ENCODE measurements around the gene HLA-DRB1.

GRCh38 chr6:32583527-32583898 is 6.1 kb downstream of the HLA-DRB1 start:
- TF ChIP-seq POU2F2 (IDR thresholded peaks at IDR 0.05; ENCODE audit: low read depth, low read length) (no peak), POLR2AphosphoS5 (IDR thresholded peaks at IDR 0.05; ENCODE audit: low read depth, low read length) (no peak), TAF1 (IDR thresholded peaks at IDR 0.05; ENCODE audit: low read depth, low read length) (no peak), POLR2A (IDR thresholded peaks at IDR 0.05; ENCODE audit: low read depth, low read length) (peak; percentile 29; the same call in 1 of the 2 replicates)
